GM21390 (cell line): ENCODE data around the gene SELENOP.
"Not testable (repeated sequence)": the region's sequence is repeated elsewhere in the genome, so short reads cannot be mapped to it uniquely, and the experiment has no call there.

ENCODE experiments used
- ATAC-seq: cut with Tn5 transposase; IDR thresholded peaks from one replicate; pipeline ENCODE4 v1.9.1; 2021; ENCODE audit not compliant: unreplicated experiment

The SELENOP gene, protein sequence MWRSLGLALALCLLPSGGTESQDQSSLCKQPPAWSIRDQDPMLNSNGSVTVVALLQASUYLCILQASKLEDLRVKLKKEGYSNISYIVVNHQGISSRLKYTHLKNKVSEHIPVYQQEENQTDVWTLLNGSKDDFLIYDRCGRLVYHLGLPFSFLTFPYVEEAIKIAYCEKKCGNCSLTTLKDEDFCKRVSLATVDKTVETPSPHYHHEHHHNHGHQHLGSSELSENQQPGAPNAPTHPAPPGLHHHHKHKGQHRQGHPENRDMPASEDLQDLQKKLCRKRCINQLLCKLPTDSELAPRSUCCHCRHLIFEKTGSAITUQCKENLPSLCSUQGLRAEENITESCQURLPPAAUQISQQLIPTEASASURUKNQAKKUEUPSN

DNA sequence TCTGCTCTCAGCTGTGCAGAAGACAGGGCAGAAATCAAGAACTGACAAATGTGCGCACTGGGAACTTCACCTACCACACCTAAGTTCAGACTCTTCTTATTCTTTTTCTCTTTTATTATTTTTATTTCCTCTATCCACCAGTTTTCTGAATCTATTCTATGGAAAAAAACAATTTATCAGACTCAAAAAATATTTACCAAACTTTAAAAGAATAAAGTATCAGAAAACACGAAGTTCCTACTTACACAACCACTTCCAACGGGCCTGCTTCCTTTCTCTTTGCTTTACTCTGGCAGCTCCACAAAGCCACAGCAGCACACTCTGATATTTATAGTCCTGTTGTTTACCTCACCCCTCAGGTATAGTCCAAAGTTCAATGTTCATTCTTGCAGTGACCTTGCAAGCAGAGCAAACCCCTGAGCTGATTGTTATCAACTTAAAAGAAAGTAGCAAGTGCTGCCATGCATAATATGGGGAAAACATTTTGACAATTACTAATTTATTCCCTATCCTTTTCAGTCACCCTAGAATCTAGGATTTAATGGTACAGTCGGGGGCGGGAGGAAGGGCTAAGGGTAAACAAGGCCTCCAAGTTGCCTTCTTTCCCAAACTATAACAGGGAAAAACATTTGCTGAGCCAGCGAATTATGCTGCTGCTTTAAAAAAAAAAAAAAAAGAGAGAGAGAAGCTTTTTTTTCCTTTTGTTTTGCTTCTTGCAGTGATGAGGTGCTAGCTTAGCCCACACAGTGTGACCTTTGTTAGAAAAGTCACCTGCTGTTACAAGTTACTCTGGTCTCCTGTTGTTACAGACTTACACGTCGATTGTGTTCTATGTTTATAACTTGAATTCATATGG, at the start of gene SELENOP:
SELENOP (minus strand) TSS at position 302 of the 856 bp plus-strand sequence. CDS start 3,539 bp downstream, outside the sequence.
- no peak for ATAC-seq

DNA sequence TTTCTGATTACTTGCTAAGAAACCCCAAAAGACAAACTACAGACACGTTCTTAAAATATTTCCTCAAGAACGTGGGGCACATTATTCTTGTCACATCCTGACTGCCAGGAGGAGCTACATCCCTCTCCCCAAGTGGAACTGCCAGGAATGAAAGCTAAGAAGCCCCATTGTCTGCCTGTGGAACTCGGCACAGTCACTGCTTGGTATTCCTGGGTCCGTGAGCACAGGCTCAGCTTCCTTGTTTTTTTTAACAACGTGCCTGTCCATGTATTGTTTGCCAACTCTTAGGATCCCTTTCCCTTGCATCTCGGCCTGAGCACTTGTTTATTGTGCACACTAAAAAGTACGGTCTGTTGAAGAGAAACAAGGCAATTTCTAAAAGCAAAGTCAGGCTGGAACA, 47.0 kb upstream of the SELENOP start:
- ATAC-seq: no peak

- no peak for ATAC-seq
Measured at GRCh38 chr5:42858031-42858643, 46.4 kb upstream of the SELENOP start.

DNA sequence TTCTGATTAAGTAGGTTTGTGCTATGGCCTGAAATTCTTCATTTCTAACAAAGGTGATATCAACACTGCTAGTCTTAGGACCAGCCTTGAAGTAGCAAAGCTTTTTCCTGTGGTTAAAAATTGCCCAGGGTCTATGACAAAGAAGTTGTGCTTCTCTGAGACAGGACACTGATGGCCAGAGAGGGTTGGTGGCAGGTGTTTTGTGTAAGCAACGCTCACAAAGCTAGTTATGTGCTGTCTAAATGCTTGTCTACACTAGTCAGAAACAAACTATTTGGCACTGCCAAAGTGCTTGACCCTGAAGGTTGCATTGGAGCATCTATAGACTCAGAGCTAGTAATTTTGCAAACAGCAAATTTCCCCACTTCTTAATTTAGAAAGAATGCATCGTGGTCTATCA, 44.1 kb upstream of the SELENOP start:
- no peak for ATAC-seq

GRCh38 chr5:42855386-42855785, 43.7 kb upstream of the SELENOP start:
- ATAC-seq: no peak

DNA sequence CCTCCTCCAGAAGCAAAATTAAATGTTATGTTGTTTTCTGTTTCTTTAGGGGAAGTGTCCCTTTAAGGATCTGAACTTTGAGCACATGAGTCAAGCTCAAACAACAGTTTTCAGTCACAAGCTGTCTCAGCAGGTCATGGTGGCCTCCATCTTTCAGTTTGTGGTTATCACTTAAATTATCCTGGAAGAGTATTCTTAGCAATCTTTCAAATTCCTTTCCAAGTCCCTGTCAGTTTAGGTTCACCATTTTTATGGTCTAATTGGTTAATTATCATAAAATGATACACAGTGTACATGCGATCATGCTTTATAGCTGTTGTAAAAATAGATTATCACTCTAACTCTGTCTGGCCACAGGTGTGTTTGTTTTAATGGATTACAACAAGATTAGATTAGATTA, 43.1 kb upstream of the SELENOP start:
- ATAC-seq: no peak

- no peak for ATAC-seq
Measured at GRCh38 chr5:42852826-42853225, 41.1 kb upstream of the SELENOP start.

DNA sequence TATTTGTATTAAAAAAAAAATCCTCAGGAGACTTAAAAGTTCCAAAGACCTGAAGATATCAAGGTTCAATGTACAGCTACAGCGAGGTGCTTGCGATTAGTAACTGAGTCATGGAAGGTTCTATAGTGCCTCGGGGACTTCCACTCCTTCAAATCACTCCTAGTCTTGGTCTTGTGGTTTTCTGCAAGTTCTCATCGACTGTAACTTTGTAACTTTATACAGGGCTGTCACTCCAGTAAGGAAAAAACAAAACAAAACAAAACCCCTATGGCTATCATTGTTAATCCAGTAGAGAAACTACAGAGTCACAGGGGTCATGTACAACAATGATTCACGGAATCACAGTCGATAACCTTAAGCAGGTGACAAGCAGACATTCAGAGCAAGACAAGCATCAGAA, 39.8 kb upstream of the SELENOP start:
- ATAC-seq: no peak

DNA sequence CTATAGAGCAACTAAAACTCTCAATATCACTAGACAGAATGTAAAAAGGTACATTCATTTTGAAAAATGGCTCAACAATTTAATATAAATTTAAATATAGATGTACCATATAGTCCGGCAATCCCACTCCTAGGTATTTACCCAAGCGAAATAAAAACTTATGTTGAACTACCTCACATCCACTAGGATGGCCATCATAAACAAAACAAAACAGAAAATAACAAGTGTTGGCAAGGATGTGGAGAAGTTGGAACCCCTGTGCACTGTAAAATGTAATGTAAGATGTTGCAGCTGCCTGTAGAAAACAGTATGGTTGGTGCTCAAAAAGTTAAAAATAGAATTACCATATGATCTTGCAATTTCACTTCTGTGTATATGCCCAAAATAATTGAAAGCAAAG, 36.9 kb upstream of the SELENOP start:
- no peak for ATAC-seq

GRCh38 chr5:42844408-42844807, 32.7 kb upstream of the SELENOP start:
- ATAC-seq: not testable (repeated sequence)

DNA sequence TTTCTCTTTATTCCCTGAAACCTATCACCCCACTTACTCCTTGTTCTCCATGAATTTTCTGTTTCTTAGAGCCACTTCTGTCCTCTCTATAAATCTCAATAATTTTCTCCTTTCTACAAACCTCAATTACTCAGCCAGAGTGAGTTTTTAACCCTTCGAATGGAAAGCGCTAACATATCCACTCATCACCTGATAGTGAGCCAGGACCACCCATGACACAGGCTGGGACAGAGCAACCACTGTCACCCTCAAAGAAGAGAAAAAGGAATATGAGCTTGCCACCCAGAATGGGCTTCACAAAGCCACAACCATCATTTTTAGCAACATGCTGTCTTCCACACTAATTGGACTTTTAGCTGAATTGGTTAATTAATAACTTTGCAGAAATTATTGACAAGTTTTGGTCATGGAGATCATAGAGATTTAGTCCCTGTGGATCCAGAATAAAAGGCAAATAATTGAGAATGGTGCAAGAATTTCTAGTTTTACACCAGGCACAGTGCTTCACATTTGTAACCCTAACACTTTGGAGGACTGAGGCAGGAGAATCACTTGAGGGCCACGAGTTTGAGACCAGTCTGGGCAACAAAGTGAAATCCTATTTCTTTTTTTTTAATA, 32.1 kb upstream of the SELENOP start:
- no peak for ATAC-seq

DNA sequence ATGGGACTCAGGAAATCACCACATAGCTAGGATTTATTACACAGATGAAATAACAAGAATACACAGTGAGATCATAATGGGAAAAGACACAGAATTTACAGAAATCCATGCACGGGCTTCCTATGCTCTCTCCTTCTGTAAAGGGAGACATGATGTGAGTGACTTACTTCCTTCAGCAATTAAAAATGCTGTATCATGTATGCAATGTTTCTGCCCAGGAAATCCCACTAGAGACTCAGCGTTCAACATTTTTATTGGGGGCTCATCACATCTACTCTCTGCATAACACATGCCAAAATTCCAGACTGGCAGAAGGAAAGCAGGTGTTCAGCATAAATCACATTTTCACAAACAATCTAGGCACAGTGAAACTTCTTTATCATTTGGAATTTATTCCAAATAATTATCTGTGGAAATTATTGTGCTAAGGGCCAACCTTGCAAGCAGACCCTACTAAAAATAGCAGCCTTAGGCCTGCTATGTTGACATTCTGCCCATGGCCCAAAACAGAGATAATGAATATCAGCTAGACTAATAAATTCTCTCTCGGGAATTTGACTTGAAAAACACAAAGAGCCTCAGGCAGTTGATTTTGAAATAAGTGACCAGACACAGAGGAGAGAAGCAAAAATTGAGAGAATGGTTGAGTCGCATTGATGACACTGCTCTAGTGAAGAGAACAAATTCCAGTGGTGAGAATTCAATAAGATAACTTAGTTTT, 31.4 kb upstream of the SELENOP start:
- no peak for ATAC-seq

- ATAC-seq: no peak
Measured at GRCh38 chr5:42840842-42841567, 29.3 kb upstream of the SELENOP start.

- no peak for ATAC-seq
Measured at GRCh38 chr5:42840269-42840668, 28.6 kb upstream of the SELENOP start.

DNA sequence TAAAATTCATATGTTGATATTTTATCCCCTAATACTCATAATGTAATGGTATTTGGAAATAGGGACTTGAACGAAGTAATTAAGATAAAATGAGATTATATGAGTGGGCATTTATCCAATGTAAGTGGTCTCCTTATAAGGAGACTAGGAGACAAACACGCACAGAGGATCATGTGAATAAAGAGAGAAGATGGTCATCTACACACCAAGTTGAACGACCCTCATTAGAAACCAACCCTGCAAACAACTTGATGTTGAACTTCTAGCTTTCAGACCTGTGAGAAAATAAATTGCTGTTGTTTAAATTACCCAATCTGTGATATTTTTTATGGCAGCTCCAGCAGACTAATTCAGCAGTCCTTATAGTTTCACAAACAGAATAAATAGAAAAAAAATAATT, 27.5 kb upstream of the SELENOP start:
- ATAC-seq: no peak

DNA sequence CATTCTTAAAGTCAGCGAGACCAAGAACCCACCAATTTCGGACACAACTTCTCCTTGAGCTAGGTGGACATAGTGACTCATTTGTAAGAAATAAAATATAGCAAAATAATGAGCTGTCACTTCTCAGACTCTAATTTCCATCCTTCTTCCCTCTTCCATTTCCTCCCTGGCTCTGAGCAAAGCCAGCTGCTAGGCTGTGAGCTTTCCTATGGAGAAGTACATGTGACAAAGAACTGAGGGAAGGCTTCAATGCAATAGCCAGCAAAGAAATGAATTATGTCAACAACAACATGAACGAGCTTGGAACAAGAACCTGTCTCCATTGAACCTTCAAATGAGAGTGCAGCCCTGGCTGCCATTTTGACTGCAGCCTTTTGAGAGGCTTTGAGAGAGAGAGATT, 25.9 kb upstream of the SELENOP start:
- ATAC-seq: no peak

DNA sequence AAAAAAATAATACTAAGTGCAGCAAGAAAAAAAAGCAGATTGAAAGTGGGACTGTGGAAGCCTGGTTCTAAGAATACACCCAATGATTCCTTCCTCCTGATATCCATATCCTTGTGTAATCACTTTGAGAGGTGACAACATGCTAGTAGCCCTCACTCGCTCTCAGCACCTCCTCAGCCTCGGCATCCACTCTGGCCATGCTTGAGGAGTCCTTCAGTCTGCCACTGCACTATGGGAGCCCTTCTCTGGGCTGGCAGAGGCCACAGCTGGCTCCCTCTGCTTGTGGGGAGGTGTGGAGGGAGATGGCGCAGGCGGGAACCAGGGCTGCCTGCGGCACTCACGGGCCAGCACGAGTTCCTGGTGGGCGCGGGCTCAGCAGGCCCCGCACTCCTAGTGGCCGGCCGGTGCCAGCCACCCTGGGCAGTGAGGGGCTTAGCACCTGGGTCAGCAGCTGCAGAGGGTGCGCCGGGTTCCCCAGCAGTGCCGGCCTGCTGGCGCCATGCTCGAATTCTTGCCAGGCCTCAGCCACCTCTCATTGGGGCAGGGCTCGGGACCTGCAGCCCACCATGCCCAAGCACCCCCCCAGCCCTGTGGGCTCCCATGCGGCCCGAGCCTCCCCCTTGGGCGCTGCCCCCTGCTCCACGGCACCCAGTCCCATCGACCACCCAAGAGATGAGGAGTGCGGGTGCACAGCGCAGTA, 24.5 kb upstream of the SELENOP start:
- no peak for ATAC-seq

DNA sequence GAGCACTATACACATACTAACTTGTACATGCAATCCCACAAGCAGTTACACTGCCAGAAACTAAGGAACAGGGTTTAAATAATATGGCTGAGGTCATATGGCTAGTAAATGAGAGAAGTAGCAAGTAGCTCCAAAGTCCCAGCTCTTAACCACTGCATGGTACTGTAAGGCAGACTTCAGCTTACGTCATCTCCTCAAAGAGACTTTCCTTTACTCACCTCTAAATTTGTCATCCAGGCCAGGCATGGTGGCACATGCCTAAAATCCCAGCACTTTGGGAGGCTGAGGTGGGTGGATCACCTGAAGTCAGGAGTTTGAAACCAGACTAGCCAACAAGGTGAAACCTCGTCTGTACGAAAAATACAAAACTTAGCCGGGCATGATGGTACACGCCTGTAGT, 20.4 kb upstream of the SELENOP start:
- no peak for ATAC-seq

DNA sequence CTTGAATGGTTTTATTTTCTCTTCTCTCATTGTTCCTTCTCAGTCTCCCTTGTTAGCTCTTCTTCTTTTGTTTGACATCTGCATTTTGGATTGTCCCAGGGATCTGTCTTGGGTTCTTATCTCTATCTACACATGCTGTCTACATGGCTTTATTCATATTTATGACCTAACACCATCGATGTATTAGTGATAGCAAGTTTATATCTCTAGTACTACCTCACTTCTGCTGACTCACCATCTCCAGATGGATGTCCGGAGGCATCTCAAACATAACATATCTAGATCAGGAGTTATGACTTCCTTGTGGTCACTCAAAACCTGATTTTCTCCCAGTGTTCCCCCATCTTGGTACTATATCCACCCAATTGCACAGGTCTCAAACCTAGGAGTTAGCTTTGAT, 19.2 kb upstream of the SELENOP start:
- ATAC-seq: no peak
